Measurements from ENCODE around the gene PC. TPM values are rescaled to one million over a fixed set of nuclear protein-coding genes. Genes with fewer than 3 reads are reported as not detected.

The PC gene
- total RNA-seq, 1 experiment from 2014 or later, result 37.1 TPM

Other genes starting within 250 kb of the PC start
- gene SPTBN2, start 229.2 kb downstream of the PC start, total RNA-seq (2014; rRNA removed; shearing (Covaris generic)), result 2.1 and 11.4 TPM in 2 replicates
- gene RCE1, start 114.9 kb downstream of the PC start, total RNA-seq (2014; rRNA removed; shearing (Covaris generic)), result 21.3 and 32.3 TPM in 2 replicates
- gene LRFN4, start 101.3 kb downstream of the PC start, total RNA-seq (2014; rRNA removed; shearing (Covaris generic)), result 8.1 and 13.2 TPM in 2 replicates
- not detected in 2 replicates for gene C11orf86, start 16.9 kb upstream of the PC start, total RNA-seq (2014; rRNA removed; shearing (Covaris generic))
- 0.81 and 2.3 TPM in 2 replicates for gene SYT12, start 64.8 kb upstream of the PC start, total RNA-seq (2014; rRNA removed; shearing (Covaris generic))
- gene RHOD, start 98.5 kb upstream of the PC start, total RNA-seq (2014; rRNA removed; shearing (Covaris generic)), result 2.6 and 2.7 TPM in 2 replicates
- gene KDM2A, start 160.9 kb upstream of the PC start, total RNA-seq (2014; rRNA removed; shearing (Covaris generic)), result 19.0 and 36.1 TPM in 2 replicates